ENCODE results near the gene HIVEP1.

The HIVEP1 gene

GRCh38 chr6:12071064-12071615 lies 59.0 kb downstream of the HIVEP1 start (continued):
- TF ChIP-seq, protein P1, sequence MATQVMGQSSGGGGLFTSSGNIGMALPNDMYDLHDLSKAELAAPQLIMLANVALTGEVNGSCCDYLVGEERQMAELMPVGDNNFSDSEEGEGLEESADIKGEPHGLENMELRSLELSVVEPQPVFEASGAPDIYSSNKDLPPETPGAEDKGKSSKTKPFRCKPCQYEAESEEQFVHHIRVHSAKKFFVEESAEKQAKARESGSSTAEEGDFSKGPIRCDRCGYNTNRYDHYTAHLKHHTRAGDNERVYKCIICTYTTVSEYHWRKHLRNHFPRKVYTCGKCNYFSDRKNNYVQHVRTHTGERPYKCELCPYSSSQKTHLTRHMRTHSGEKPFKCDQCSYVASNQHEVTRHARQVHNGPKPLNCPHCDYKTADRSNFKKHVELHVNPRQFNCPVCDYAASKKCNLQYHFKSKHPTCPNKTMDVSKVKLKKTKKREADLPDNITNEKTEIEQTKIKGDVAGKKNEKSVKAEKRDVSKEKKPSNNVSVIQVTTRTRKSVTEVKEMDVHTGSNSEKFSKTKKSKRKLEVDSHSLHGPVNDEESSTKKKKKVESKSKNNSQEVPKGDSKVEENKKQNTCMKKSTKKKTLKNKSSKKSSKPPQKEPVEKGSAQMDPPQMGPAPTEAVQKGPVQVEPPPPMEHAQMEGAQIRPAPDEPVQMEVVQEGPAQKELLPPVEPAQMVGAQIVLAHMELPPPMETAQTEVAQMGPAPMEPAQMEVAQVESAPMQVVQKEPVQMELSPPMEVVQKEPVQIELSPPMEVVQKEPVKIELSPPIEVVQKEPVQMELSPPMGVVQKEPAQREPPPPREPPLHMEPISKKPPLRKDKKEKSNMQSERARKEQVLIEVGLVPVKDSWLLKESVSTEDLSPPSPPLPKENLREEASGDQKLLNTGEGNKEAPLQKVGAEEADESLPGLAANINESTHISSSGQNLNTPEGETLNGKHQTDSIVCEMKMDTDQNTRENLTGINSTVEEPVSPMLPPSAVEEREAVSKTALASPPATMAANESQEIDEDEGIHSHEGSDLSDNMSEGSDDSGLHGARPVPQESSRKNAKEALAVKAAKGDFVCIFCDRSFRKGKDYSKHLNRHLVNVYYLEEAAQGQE (tag by site-specific recombination; IDR thresholded peaks at IDR 0.05): no peak

DNA sequence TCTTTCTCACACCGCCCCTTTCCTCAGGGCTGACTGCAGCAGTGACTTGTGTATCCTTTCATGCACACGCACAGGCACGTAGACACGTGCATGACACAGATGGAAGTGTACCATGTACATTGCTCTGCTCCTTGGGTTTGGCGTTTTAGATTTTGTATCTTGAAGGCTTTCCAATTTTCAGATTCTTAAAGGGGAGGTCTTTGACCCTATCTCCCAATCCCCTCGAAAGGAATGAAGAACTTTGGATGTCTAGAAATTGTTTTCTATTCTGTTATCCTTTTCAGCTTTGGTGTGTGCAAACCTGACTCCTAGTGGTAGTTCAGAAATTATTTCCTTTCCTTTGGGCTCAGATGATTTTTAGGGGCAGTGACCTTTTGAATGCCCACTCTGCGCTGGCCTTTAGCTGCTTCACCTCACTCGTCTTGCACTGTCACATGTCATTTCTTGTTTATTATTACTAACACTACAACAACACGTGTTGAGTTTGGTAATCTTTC lies 63.0 kb downstream of the HIVEP1 start:
- H3K4me1 ChIP-seq (ENCODE audit: control insufficient read depth, insufficient read depth, low read length): peaks cover 3% of the 10 kb centered on the region; the same call in 1 of the 2 replicates
- no peaks in the 10 kb centered on the region for H3K9me3 ChIP-seq (ENCODE audit: control insufficient read depth, insufficient read depth, low read depth, low read length)
- H3K27ac ChIP-seq (ENCODE audit: extremely low read depth, low read depth, low read length): no peak overlapping the region
- CTCF ChIA-PET: interaction anchor here (0.6 to 1.2 kb wide), 6 partner anchors 9 to 421 kb away, joined by 3 to 10 read pairs (median 4); no protein-coding TSS in a partner anchor
- POLR2A ChIA-PET: interaction anchor here (0.5 kb wide), 1 partner anchor 1411 kb away, joined by 4 read pairs; no protein-coding TSS in a partner anchor
- no peak overlapping the region for H3K4me3 ChIP-seq (ENCODE audit: low read depth, low read length)
- H3K36me3 ChIP-seq (ENCODE audit: control insufficient read depth in 2 of 2, insufficient read depth in 1 of 2, low read length in 2 of 2): no peaks in the 10 kb centered on the region
- no peak for TF ChIP-seq ZNF514 (tag by site-specific recombination; IDR thresholded peaks at IDR 0.05)
- peak; percentile 22; the same call in 1 of the 2 replicates for TF ChIP-seq ZNF654 (tag by site-specific recombination; IDR thresholded peaks at IDR 0.05; ENCODE audit: low read depth)

- TF ChIP-seq ATF2 (tag by site-specific recombination; IDR thresholded peaks at IDR 0.05; ENCODE audit: low read depth): no peak
- TF ChIP-seq ZNF664 (tag by site-specific recombination; IDR thresholded peaks at IDR 0.05): no peak
- no peak for TF ChIP-seq OVOL3 (tag by site-specific recombination; IDR thresholded peaks at IDR 0.05)
- TF ChIP-seq RBAK (tag by site-specific recombination; IDR thresholded peaks at IDR 0.05): no peak
- TF ChIP-seq INSM2 (tag by site-specific recombination; IDR thresholded peaks at IDR 0.05): no peak
- TF ChIP-seq ZNF341 (tag by site-specific recombination; IDR thresholded peaks at IDR 0.05; ENCODE audit: low read depth): no peak
- no peak for TF ChIP-seq ZNF830 (tag by site-specific recombination; IDR thresholded peaks at IDR 0.05; ENCODE audit: low read depth)
- Histone ChIP-seq H3K36me3 (ENCODE audit: control insufficient read depth in 2 of 2, insufficient read depth in 1 of 2, low read length in 2 of 2) (no peaks in the 10 kb centered on the region), H3K4me3 (ENCODE audit: low read depth, low read length) (no peak overlapping the region), H3K27ac (ENCODE audit: extremely low read depth, low read depth, low read length) (no peak overlapping the region), H3K9me3 (ENCODE audit: control insufficient read depth, insufficient read depth, low read depth, low read length) (no peaks in the 10 kb centered on the region), H3K4me1 (ENCODE audit: control insufficient read depth, insufficient read depth, low read length) (no peaks in the 10 kb centered on the region)
- ChIA-PET POLR2A (no interaction called here), CTCF (interaction anchor here (0.7 to 0.9 kb wide), 2 partner anchors 25 to 156 kb away, joined by 3 read pairs; no protein-coding TSS in a partner anchor)
Measured at GRCh38 chr6:12077021-12077710, 65.1 kb downstream of the HIVEP1 start.

GRCh38 chr6:12078014-12078413 lies 65.9 kb downstream of the HIVEP1 start:
- CTCF ChIA-PET: interaction anchor here (0.9 to 1.1 kb wide), 2 partner anchors 156 to 425 kb away, joined by 3 read pairs; no protein-coding TSS in a partner anchor
- no peak for TF ChIP-seq GFI1B (tag by site-specific recombination; IDR thresholded peaks at IDR 0.05)
- no peak for TF ChIP-seq ZNF404 (tag by site-specific recombination; IDR thresholded peaks at IDR 0.05)
- TF ChIP-seq, protein P2, sequence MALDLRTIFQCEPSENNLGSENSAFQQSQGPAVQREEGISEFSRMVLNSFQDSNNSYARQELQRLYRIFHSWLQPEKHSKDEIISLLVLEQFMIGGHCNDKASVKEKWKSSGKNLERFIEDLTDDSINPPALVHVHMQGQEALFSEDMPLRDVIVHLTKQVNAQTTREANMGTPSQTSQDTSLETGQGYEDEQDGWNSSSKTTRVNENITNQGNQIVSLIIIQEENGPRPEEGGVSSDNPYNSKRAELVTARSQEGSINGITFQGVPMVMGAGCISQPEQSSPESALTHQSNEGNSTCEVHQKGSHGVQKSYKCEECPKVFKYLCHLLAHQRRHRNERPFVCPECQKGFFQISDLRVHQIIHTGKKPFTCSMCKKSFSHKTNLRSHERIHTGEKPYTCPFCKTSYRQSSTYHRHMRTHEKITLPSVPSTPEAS (tag by site-specific recombination; IDR thresholded peaks at IDR 0.05): no peak
- TF ChIP-seq KLF7 (tag by site-specific recombination; IDR thresholded peaks at IDR 0.05; ENCODE audit: borderline replicate concordance): no peak
- no peak for TF ChIP-seq ZNF621 (tag by site-specific recombination; IDR thresholded peaks at IDR 0.05)
- TF ChIP-seq, protein P3, sequence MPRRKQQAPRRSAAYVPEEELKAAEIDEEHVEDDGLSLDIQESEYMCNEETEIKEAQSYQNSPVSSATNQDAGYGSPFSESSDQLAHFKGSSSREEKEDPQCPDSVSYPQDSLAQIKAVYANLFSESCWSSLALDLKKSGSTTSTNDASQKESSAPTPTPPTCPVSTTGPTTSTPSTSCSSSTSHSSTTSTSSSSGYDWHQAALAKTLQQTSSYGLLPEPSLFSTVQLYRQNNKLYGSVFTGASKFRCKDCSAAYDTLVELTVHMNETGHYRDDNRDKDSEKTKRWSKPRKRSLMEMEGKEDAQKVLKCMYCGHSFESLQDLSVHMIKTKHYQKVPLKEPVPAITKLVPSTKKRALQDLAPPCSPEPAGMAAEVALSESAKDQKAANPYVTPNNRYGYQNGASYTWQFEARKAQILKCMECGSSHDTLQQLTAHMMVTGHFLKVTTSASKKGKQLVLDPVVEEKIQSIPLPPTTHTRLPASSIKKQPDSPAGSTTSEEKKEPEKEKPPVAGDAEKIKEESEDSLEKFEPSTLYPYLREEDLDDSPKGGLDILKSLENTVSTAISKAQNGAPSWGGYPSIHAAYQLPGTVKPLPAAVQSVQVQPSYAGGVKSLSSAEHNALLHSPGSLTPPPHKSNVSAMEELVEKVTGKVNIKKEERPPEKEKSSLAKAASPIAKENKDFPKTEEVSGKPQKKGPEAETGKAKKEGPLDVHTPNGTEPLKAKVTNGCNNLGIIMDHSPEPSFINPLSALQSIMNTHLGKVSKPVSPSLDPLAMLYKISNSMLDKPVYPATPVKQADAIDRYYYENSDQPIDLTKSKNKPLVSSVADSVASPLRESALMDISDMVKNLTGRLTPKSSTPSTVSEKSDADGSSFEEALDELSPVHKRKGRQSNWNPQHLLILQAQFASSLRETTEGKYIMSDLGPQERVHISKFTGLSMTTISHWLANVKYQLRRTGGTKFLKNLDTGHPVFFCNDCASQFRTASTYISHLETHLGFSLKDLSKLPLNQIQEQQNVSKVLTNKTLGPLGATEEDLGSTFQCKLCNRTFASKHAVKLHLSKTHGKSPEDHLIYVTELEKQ (tag by site-specific recombination; IDR thresholded peaks at IDR 0.05; ENCODE audit: borderline replicate concordance): no peak

More at GRCh38 chr6:12078014-12078413, 65.9 kb downstream of the HIVEP1 start:
- no peak overlapping the region for H3K4me3 ChIP-seq (ENCODE audit: low read depth, low read length)
- H3K4me1 ChIP-seq (ENCODE audit: control insufficient read depth, insufficient read depth, low read length): no peaks in the 10 kb centered on the region
- POLR2A ChIA-PET: no interaction called here
- no peak overlapping the region for H3K27ac ChIP-seq (ENCODE audit: extremely low read depth, low read depth, low read length)
- H3K36me3 ChIP-seq (ENCODE audit: control insufficient read depth in 2 of 2, insufficient read depth in 1 of 2, low read length in 2 of 2): no peaks in the 10 kb centered on the region
- no peaks in the 10 kb centered on the region for H3K9me3 ChIP-seq (ENCODE audit: control insufficient read depth, insufficient read depth, low read depth, low read length)

Data from HEK293 (cell line).